ENCODE results near the gene SNCAIP. TPM values are rescaled to one million over a fixed set of nuclear protein-coding genes. Genes with fewer than 3 reads are reported as not detected.

SNCAIP gene
- total RNA-seq, 4 donors from 2014 or later, result 0.57 to 12.4 (median 1.7) TPM

GRCh38 chr5:122368510-122369251 lies 56.6 kb downstream of the SNCAIP start:
- Histone ChIP-seq H3K4me3 (no peak overlapping the region), H3K27me3 (no peaks in the 10 kb centered on the region), H3K36me3 (no peaks in the 10 kb centered on the region), H3K27ac (no peak overlapping the region), H3K4me1 (no peaks in the 10 kb centered on the region), H3K9me3 (no peaks in the 10 kb centered on the region)
- no peak for DNase-seq
- TF ChIP-seq POLR2A (IDR thresholded peaks at IDR 0.05) (no peak), CTCF (IDR thresholded peaks at IDR 0.05) (no peak)

DNA sequence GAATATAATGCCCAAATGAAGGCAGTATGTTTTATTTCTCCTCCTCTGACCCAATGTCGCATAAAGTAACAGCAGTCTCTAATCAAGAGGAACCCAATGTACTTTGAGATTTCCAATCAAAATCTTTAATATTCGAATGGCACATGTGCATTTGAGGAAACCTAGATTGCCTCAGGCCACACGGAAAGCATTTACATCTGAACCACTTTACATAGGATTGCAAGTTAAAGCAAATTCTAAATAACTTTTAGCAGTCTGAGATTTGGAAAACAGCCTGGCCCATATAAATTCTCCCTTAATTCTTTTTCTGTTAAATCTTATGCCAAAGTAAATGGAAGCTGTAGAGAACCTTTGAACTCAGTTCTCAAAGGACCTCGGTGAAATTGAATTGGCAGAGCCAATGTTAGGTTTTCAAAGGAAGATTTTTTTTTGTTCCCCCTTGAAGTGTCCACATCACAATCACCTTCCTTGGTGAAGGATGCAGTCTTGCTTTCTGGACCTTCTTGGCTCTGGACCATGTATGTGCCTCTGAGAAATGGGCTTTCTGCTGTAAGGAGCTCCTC lies 57.3 kb downstream of the SNCAIP start:
- Histone ChIP-seq H3K9me3 (no peaks in the 10 kb centered on the region), H3K4me1 (no peaks in the 10 kb centered on the region), H3K36me3 (no peaks in the 10 kb centered on the region), H3K27ac (no peak overlapping the region), H3K4me3 (no peak overlapping the region), H3K27me3 (no peaks in the 10 kb centered on the region)
- no peak for TF ChIP-seq POLR2A (IDR thresholded peaks at IDR 0.05)
- TF ChIP-seq CTCF (IDR thresholded peaks at IDR 0.05), result no peak
- DNase-seq, result no peak

GRCh38 chr5:122371511-122372151 lies 59.6 kb downstream of the SNCAIP start:
- TF ChIP-seq CTCF (IDR thresholded peaks at IDR 0.05), result no peak
- no peak for TF ChIP-seq POLR2A (IDR thresholded peaks at IDR 0.05)
- DNase-seq, result no peak
- Histone ChIP-seq H3K36me3 (no peaks in the 10 kb centered on the region), H3K4me1 (no peaks in the 10 kb centered on the region), H3K27ac (no peak overlapping the region), H3K4me3 (no peak overlapping the region), H3K9me3 (no peaks in the 10 kb centered on the region), H3K27me3 (no peaks in the 10 kb centered on the region)

DNA sequence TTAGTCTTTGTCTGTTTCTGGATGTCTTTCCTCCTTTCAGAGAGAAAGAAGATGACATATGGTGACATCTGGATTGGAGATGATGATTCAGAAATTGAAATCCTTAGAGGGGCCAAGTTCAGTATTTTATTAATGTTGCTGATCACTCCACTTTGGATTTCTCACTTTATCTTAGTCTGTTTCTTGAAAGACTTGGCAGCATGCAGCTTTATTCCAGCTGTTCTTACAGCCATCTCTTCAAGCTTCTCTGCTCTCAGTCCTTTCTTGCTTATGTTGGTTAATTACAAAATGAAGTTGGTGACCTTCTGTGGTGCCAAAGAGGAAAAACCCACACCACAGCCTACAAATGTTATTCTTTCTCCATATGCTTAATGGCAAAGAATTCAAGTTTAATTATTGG lies 62.1 kb downstream of the SNCAIP start:
- H3K36me3 ChIP-seq, result no peaks in the 10 kb centered on the region
- no peaks in the 10 kb centered on the region for H3K9me3 ChIP-seq
- no peaks in the 10 kb centered on the region for H3K27me3 ChIP-seq
- no peak overlapping the region for H3K4me3 ChIP-seq
- no peak overlapping the region for H3K27ac ChIP-seq
- no peak for DNase-seq
- TF ChIP-seq POLR2A (IDR thresholded peaks at IDR 0.05) (no peak), CTCF (IDR thresholded peaks at IDR 0.05) (no peak)
- H3K4me1 ChIP-seq, result no peaks in the 10 kb centered on the region

DNA sequence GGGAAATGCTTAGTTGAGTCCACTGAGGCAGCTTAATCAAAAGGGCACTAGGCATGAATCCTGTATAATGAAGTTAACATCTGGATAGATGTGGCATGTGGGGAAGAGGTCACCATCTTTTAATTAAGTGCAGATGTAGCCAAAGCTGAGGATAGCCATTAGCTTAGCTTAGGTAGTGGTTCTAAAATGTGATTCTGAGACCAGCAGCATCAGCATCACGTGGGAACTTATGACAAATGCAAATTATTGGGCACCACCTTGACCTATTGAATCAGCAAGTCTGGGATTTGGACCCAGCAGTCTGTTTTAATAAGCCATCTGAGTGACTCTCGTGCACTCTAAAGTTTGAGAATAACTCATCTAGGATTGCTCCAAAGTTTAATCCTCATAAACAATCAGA lies 63.8 kb downstream of the SNCAIP start:
- TF ChIP-seq POLR2A (IDR thresholded peaks at IDR 0.05) (no peak), CTCF (IDR thresholded peaks at IDR 0.05) (no peak)
- no peak for DNase-seq

More for the DNA sequence above, 63.8 kb downstream of the SNCAIP start:
- H3K27ac ChIP-seq, result no peak overlapping the region
- no peaks in the 10 kb centered on the region for H3K4me1 ChIP-seq
- H3K27me3 ChIP-seq, result no peaks in the 10 kb centered on the region
- no peak overlapping the region for H3K4me3 ChIP-seq
- H3K36me3 ChIP-seq, result no peaks in the 10 kb centered on the region
- no peaks in the 10 kb centered on the region for H3K9me3 ChIP-seq
